Brain microvascular endothelial cell (primary cell): ENCODE data around the gene SDC1.

ENCODE experiments used
- DNase-seq: peaks from one replicate; pipeline ENCODE4 v3.0.0-alpha.2; 2020
- H3K27ac ChIP-seq: fragments of 250-450 bp; sonication (Bioruptor Pico); 2 replicates; pipeline ENCODE4 v1.5.1; 2020; ENCODE audit warnings: mild to moderate bottlenecking, moderate library complexity
- H3K27me3 ChIP-seq: fragments of 250-450 bp; sonication (Bioruptor Pico); replicated peaks from 2 replicates; pipeline ENCODE4 v1.5.1; 2020; ENCODE audit warnings: mild to moderate bottlenecking
- H3K36me3 ChIP-seq: fragments of 250-450 bp; sonication (Bioruptor Pico); replicated peaks from 2 replicates; pipeline ENCODE4 v1.5.1; 2020; ENCODE audit warnings: mild to moderate bottlenecking
- H3K4me3 ChIP-seq: 2 replicates; pipeline ENCODE4 v1.5.1; 2011; ENCODE audit warnings: low read depth, mild to moderate bottlenecking, control low read depth, low read length, moderate library complexity
- in situ Hi-C: cut with HindIII; loops from 2 replicates; pipeline ENCODE4 v1.10.0; 2017; ENCODE audit warnings: low sequenced_read_pairs, low pct_ligation_motif_present
- TF ChIP-seq, protein P1 (sequence below): IDR thresholded peaks from 2 replicates; pipeline ENCODE4 v1.5.1; 2011; ENCODE audit warnings: low read depth, mild to moderate bottlenecking, moderate library complexity, low read length, control low read depth, inconsistent platforms; ENCODE audit errors: missing control alignments

Gene SDC1

GRCh38 chr2:20208476-20208859 is 16.5 kb downstream of the SDC1 start:
- DNase-seq, result no peak
- Histone ChIP-seq H3K27me3 (no peaks in the 10 kb centered on the region), H3K4me3 (no peak overlapping the region), H3K36me3 (no peaks in the 10 kb centered on the region), H3K27ac (no peak overlapping the region)
- in situ Hi-C loops, result no loop called here
- TF ChIP-seq, protein P1, sequence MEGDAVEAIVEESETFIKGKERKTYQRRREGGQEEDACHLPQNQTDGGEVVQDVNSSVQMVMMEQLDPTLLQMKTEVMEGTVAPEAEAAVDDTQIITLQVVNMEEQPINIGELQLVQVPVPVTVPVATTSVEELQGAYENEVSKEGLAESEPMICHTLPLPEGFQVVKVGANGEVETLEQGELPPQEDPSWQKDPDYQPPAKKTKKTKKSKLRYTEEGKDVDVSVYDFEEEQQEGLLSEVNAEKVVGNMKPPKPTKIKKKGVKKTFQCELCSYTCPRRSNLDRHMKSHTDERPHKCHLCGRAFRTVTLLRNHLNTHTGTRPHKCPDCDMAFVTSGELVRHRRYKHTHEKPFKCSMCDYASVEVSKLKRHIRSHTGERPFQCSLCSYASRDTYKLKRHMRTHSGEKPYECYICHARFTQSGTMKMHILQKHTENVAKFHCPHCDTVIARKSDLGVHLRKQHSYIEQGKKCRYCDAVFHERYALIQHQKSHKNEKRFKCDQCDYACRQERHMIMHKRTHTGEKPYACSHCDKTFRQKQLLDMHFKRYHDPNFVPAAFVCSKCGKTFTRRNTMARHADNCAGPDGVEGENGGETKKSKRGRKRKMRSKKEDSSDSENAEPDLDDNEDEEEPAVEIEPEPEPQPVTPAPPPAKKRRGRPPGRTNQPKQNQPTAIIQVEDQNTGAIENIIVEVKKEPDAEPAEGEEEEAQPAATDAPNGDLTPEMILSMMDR, result no peak

GRCh38 chr2:20207051-20207450 is 17.9 kb downstream of the SDC1 start:
- no peak for DNase-seq
- H3K4me3 ChIP-seq, result no peak overlapping the region
- no peaks in the 10 kb centered on the region for H3K36me3 ChIP-seq
- no peak overlapping the region for H3K27ac ChIP-seq
- in situ Hi-C loops, result no loop called here
- TF ChIP-seq, protein P1, result no peak
- H3K27me3 ChIP-seq, result no peaks in the 10 kb centered on the region

GRCh38 chr2:20205915-20206524 is 18.9 kb downstream of the SDC1 start:
- DNase-seq, result no peak
- TF ChIP-seq, protein P1, result peak; percentile 4
- H3K4me3 ChIP-seq, result no peak overlapping the region
- H3K27ac ChIP-seq, result no peak overlapping the region
- no peaks in the 10 kb centered on the region for H3K27me3 ChIP-seq
- no peaks in the 10 kb centered on the region for H3K36me3 ChIP-seq
- in situ Hi-C loops, result no loop called here

DNA sequence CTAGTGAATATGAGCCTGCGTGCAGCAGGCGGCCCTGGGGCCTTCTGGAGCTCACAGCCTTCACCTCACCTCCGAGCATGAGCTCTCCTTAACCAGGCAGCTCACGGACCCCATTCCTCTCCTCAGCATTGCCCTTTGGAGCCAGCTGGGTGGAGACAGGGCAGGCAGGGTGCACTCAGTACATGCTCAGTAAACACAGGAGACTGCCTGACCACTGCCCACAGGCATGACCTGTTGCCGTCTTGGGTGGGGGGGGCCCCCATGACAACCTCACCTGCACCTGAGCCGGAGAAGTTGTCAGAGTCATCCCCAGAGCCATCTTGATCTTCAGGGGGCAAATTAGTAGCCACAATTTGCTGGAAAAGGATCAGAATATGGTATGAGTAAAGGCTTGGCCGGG is 19.9 kb downstream of the SDC1 start:
- TF ChIP-seq, protein P1, result no peak
- H3K4me3 ChIP-seq, result no peak overlapping the region
- H3K36me3 ChIP-seq, result no peaks in the 10 kb centered on the region
- H3K27me3 ChIP-seq, result no peaks in the 10 kb centered on the region
- H3K27ac ChIP-seq, result no peak overlapping the region
- DNase-seq, result no peak
- in situ Hi-C loops, result no loop called here

GRCh38 chr2:20203521-20204225 is 21.3 kb downstream of the SDC1 start:
- H3K27ac ChIP-seq, result no peak overlapping the region
- DNase-seq, result no peak
- TF ChIP-seq, protein P1, result no peak

More at GRCh38 chr2:20203521-20204225, 21.3 kb downstream of the SDC1 start:
- Histone ChIP-seq H3K36me3 (no peaks in the 10 kb centered on the region), H3K4me3 (no peak overlapping the region), H3K27me3 (no peaks in the 10 kb centered on the region)
- in situ Hi-C loops, result no loop called here
